GM12864 (cell line): ENCODE results near the gene DPYD.

ENCODE experiments used
- DNase-seq: peaks from one replicate; pipeline ENCODE4 v3.0.0-alpha.2; 2011; ENCODE audit warnings: low read depth
- H3K4me3 ChIP-seq: 2 replicates; pipeline ENCODE4 v1.5.1; 2011; ENCODE audit warnings: mild to moderate bottlenecking, low read depth, low read length, control low read depth
- TF ChIP-seq, protein P1 (sequence below): IDR thresholded peaks from 2 replicates; pipeline ENCODE4 v1.5.1; 2011; ENCODE audit warnings: low read depth, mild to moderate bottlenecking, moderate library complexity, low read length, control low read depth, inconsistent platforms; ENCODE audit errors: missing control alignments

Gene DPYD

DNA sequence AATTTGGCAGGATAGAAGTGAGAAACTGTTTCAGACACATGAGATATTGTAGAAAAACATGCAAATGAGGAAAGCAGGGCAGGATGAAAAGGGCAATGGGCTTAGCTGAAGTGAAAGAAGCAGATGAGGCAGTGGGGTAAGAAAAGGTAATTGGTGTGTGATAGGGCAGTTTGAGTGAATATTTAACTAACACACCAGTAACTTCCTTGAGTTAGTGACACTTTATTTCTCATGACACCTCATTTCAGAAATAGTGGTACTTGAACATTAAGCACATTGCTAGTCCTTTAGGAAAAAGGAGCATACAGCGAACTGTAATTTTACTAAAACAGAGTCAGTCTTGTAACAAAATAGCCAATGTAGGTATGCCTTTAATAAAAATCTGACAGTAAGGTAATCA, 415.0 kb downstream of the DPYD start:
- DNase-seq: no peak
- TF ChIP-seq, protein P1, sequence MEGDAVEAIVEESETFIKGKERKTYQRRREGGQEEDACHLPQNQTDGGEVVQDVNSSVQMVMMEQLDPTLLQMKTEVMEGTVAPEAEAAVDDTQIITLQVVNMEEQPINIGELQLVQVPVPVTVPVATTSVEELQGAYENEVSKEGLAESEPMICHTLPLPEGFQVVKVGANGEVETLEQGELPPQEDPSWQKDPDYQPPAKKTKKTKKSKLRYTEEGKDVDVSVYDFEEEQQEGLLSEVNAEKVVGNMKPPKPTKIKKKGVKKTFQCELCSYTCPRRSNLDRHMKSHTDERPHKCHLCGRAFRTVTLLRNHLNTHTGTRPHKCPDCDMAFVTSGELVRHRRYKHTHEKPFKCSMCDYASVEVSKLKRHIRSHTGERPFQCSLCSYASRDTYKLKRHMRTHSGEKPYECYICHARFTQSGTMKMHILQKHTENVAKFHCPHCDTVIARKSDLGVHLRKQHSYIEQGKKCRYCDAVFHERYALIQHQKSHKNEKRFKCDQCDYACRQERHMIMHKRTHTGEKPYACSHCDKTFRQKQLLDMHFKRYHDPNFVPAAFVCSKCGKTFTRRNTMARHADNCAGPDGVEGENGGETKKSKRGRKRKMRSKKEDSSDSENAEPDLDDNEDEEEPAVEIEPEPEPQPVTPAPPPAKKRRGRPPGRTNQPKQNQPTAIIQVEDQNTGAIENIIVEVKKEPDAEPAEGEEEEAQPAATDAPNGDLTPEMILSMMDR: no peak

DNA sequence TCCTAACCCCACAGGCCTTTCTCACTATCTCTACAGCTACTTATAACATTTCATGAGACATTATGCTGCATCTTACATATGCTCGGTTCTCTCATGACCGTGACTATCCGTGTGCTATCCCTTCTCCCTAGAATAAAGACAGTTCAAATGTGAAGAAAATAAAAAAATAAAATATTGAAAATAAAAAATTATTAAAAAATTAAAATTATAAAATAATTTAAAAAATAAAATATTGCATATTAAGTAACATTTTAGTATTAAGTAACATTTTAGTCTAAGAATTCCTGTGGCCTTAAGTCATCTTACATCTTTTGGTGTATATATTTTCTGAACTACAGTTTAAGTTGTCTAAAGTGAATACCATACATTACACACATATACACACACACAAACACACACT, 415.5 kb downstream of the DPYD start:
- H3K4me3 ChIP-seq: no peak overlapping the region
- no peak for DNase-seq
- TF ChIP-seq, protein P1: no peak

More for the DNA sequence above, 415.0 kb downstream of the DPYD start:
- H3K4me3 ChIP-seq: no peak overlapping the region

DNA sequence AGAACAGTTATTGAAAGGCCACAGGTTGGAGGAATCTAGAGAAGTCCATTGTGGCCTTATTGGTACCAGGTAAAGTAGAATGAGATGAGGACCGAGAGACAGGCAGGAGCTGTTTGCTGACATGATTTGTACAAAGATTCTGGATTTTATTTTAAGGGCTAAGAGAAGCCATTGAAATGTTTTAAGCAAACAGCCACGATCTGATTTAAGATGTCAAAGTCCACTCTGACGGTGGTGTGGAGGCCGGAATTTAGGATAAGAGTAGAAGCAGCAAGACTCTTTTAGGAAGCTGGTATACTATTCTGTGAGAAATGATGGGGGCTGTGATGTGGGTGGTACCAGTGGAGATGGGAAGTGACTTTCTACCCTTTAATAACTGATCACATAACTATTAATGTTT, 418.5 kb downstream of the DPYD start:
- no peak overlapping the region for H3K4me3 ChIP-seq
- DNase-seq: no peak
- TF ChIP-seq, protein P1: no peak

DNA sequence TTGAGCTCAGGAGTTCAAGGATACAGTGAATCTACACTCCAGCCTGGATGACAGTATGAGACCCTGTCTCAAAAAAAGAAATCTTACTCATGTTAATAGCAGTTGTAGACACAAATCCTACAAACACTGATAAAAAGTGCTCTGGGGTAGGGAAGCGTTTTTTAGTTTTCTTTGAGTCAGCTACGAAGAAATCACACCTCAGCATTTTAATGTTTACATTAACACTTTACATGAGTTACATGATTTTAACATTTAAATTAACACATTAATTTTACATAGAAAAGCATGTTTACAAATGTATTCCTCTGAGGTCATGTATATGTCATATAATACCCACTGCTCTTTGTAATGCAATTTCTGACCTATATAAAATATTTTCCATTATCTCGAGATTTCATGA, 419.2 kb downstream of the DPYD start:
- H3K4me3 ChIP-seq: no peak overlapping the region
- no peak for DNase-seq
- TF ChIP-seq, protein P1: no peak

DNA sequence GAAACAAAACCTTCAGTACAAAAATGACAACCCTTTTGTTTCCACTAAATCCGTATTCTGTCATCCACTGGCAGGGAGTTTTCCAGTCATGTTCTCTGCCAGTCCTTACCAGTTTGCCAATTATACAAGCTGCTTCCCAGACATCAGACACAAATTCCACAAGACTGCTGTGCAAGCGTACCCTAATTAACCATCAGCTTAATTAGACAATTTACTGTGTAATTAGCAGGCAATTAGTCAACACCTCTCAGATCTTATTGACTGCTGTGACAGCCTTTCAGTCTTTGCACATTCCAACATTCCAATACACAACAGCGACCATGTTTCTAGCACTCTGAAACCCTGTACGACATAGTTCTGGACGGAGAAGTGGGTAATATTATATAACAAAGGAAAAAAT, 420.1 kb downstream of the DPYD start:
- TF ChIP-seq, protein P1: no peak
- no peak for DNase-seq
- H3K4me3 ChIP-seq: no peak overlapping the region

DNA sequence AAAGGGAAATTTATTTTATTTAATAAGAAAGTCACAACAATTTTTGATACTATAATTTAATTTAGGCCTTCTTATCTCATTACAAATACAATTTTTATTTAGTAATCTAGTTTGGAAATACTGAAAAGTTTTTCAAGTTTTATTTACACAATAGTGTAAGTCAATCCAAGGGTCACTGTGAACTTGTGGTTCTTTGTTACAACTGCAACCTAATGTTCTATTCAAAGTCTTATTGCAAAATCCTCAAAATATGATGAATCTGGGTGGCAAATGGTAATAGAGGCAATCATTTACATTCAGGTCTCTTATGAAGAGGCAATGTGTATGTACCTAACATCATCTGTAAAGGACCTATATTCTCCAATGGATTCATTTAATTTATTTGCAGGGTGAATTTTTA, 421.2 kb downstream of the DPYD start:
- TF ChIP-seq, protein P1: no peak
- DNase-seq: no peak
- H3K4me3 ChIP-seq: no peak overlapping the region

DNA sequence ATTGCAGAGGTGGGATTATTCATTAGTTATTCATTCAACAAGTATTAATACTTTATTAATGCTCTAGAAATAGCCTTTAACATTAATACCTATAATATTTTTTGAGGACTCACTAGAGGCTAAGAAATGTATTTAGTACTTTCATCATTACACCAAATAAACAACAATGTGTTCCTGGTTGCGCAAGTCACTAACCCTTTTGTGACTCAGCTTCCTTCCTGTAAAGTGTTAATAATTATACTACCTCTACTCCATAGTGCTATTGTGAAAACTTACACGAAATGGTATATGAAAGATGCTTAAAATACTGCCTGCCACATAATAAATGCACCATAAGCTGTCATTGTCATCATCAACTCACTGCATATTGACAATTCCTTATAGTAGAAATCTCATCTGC, 431.0 kb downstream of the DPYD start:
- no peak for DNase-seq
- TF ChIP-seq, protein P1: no peak
- no peak overlapping the region for H3K4me3 ChIP-seq
